H1 (cell line): ENCODE measurements around the gene LBP. TPM values are rescaled to one million over a fixed set of nuclear protein-coding genes. Genes with fewer than 3 reads are reported as not detected.

Experiments
- CTCF ChIA-PET: fragments of 300-600 bp; sonication (Branson Sonifier 250); formaldehyde crosslinking; loops from one replicate; lab custom pipeline; 2021; ENCODE audit not compliant: partially characterized antibody; lab: Charles Lee
- POLR2A ChIA-PET: fragments of 300-600 bp; sonication (Branson Sonifier 250); formaldehyde crosslinking; loops from one replicate; lab custom pipeline; 2021; ENCODE audit warnings: inconsistent platforms; ENCODE audit not compliant: partially characterized antibody; lab: Charles Lee
- DNase-seq, 2 experiments: peaks; one replicate each; pipeline versions ENCODE4 v3.0.0 to v3.0.0-alpha.2; 2010 to 2022; ENCODE audit warnings: low spot score in 2 of 2, low read depth in 1 of 2, mixed read lengths in 1 of 2
- FAIRE-seq: peaks from 2 replicates; lab custom pipeline; 2011; peaks lifted over from hg19 to GRCh38; lab: Jason Lieb, UNC
- H2AFZ ChIP-seq: 2 replicates; pipeline ENCODE4 v1.8.1; 2012; ENCODE audit warnings: low read length, inconsistent platforms
- H2AK5ac ChIP-seq: 2 replicates; pipeline ENCODE4 v1.6.1; 2013; ENCODE audit warnings: low read depth, low read length
- H2BK120ac ChIP-seq: replicated peaks from 2 replicates; pipeline ENCODE3; 2013; ENCODE audit warnings: low read depth, low read length, inconsistent platforms
- H2BK12ac ChIP-seq: 2 replicates; pipeline ENCODE4 v1.6.1; 2013; ENCODE audit warnings: low read depth, low read length
- H2BK15ac ChIP-seq: 2 replicates; pipeline ENCODE4 v1.6.1; 2013; ENCODE audit warnings: low read length
- H2BK20ac ChIP-seq: 2 replicates; pipeline ENCODE4 v1.6.1; 2013; ENCODE audit warnings: low read length
- H2BK5ac ChIP-seq: 2 replicates; pipeline ENCODE4 v1.6.1; 2013; ENCODE audit warnings: low read depth, low read length
- H3K14ac ChIP-seq: 2 replicates; pipeline ENCODE4 v1.6.1; 2013; ENCODE audit warnings: inconsistent platforms; ENCODE audit not compliant: insufficient read length
- H3K18ac ChIP-seq: 2 replicates; pipeline ENCODE4 v1.6.1; 2013; ENCODE audit warnings: low read length; ENCODE audit errors: extremely low read depth
- H3K23ac ChIP-seq: 2 replicates; pipeline ENCODE4 v1.6.1; 2013; ENCODE audit warnings: inconsistent platforms; ENCODE audit not compliant: insufficient read length
- H3K23me2 ChIP-seq: 2 replicates; pipeline ENCODE4 v1.6.1; 2013; ENCODE audit warnings: low read depth, low read length
- H3K27ac ChIP-seq: 2 replicates; pipeline ENCODE4 v1.6.1; 2011; ENCODE audit warnings: low read depth, low read length, inconsistent platforms
- H3K27me3 ChIP-seq, 4 experiments: replicated peaks in 1 of 4; 1 replicate in 1 of 4; 2 replicates in 3 of 4; pipeline versions ENCODE4 v1.6.1 to v1.8.1; 2011 to 2013; ENCODE audit warnings: low read length in 3 of 4, mild to moderate bottlenecking in 3 of 4, inconsistent platforms in 2 of 4, mixed read lengths in 2 of 4, moderate library complexity in 1 of 4; ENCODE audit not compliant: control insufficient read depth in 3 of 4, insufficient read depth in 3 of 4; ENCODE audit errors: extremely low read depth in 1 of 4
- H3K36me3 ChIP-seq, 4 experiments: 2 replicates each; pipeline versions ENCODE4 v1.6.1 to v1.8.1; 2011 to 2013; ENCODE audit warnings: mild to moderate bottlenecking in 4 of 4, low read length in 3 of 4, moderate library complexity in 2 of 4, control low read depth in 1 of 4, inconsistent platforms in 1 of 4; ENCODE audit not compliant: insufficient read depth in 4 of 4, control insufficient read depth in 2 of 4
- H3K4ac ChIP-seq: replicated peaks from 2 replicates; pipeline ENCODE3; 2013; ENCODE audit warnings: low read length, low read depth, mixed read lengths, inconsistent platforms; ENCODE audit not compliant: insufficient read length
- H3K4me1 ChIP-seq, 4 experiments: replicated peaks in 1 of 4; 1 replicate in 1 of 4; 2 replicates in 3 of 4; pipeline versions ENCODE4 v1.6.1 to v1.8.1; 2011 to 2013; ENCODE audit warnings: low read length in 3 of 4, inconsistent platforms in 2 of 4, mixed read lengths in 1 of 4; ENCODE audit not compliant: insufficient read depth in 4 of 4, control insufficient read depth in 3 of 4
- H3K4me2 ChIP-seq, 2 experiments: 2 replicates each; pipeline versions ENCODE4 v1.6.1 to v1.8.1; 2011 to 2013; ENCODE audit warnings: low read depth in 2 of 2, low read length in 2 of 2, control low read depth in 1 of 2, inconsistent platforms in 1 of 2, mild to moderate bottlenecking in 1 of 2; ENCODE audit not compliant: insufficient read depth in 1 of 2
- H3K4me3 ChIP-seq, 4 experiments: fragments of 200-600, 300-600 bp in 1 of 4; sonication (generic), shearing (Covaris generic), sonication (Bioruptor Twin) in 1 of 4; 2 replicates each; pipeline versions ENCODE4 v1.5.1 to v1.8.1; 2011 to 2016; ENCODE audit warnings: low read length in 4 of 4, low read depth in 3 of 4, control low read depth in 2 of 4, inconsistent platforms in 2 of 4, mild to moderate bottlenecking in 2 of 4, mixed read lengths in 1 of 4, moderate library complexity in 1 of 4; ENCODE audit not compliant: insufficient read depth in 2 of 4; ENCODE audit errors: extremely low read depth in 1 of 4
- H3K56ac ChIP-seq: replicated peaks from 2 replicates; pipeline ENCODE3; 2013; ENCODE audit warnings: low read depth, mild to moderate bottlenecking, mixed read lengths, low read length, inconsistent platforms; ENCODE audit not compliant: insufficient read length
- H3K79me1 ChIP-seq: 2 replicates; pipeline ENCODE4 v1.6.1; 2013; ENCODE audit warnings: low read depth, low read length, control low read depth
- H3K79me2 ChIP-seq, 2 experiments: 2 replicates each; pipeline versions ENCODE4 v1.6.1 to v1.8.1; 2012 to 2013; ENCODE audit warnings: low read length in 2 of 2, mild to moderate bottlenecking in 2 of 2, inconsistent platforms in 1 of 2; ENCODE audit not compliant: insufficient read depth in 2 of 2, control insufficient read depth in 1 of 2
- H3K9ac ChIP-seq, 4 experiments: replicated peaks in 1 of 4; 1 replicate in 1 of 4; 2 replicates in 3 of 4; pipeline versions ENCODE4 v1.6.1 to v1.8.1; 2011 to 2013; ENCODE audit warnings: low read depth in 3 of 4, low read length in 3 of 4, control low read depth in 2 of 4, mild to moderate bottlenecking in 2 of 4, moderate library complexity in 2 of 4, inconsistent platforms in 1 of 4; ENCODE audit errors: extremely low read depth in 1 of 4
- H3K9me3 ChIP-seq, 2 experiments: 2 replicates each; pipeline versions ENCODE4 v1.6.1 to v1.8.1; 2012 to 2013; ENCODE audit warnings: mild to moderate bottlenecking in 2 of 2, moderate library complexity in 2 of 2, control low read depth in 1 of 2, inconsistent platforms in 1 of 2, low read depth in 1 of 2, low read length in 1 of 2, mixed read lengths in 1 of 2; ENCODE audit not compliant: insufficient read depth in 2 of 2
- H4K20me1 ChIP-seq, 2 experiments: replicated peaks in 1 of 2; 2 replicates each; pipeline versions ENCODE3 to v1.8.1; 2011 to 2013; ENCODE audit warnings: inconsistent platforms in 2 of 2, low read length in 2 of 2, mild to moderate bottlenecking in 1 of 2; ENCODE audit not compliant: insufficient read depth in 2 of 2, control insufficient read depth in 1 of 2
- H4K5ac ChIP-seq: 2 replicates; pipeline ENCODE4 v1.6.1; 2013; ENCODE audit warnings: low read length, low read depth, mixed read lengths, inconsistent platforms; ENCODE audit not compliant: insufficient read length
- H4K8ac ChIP-seq: 2 replicates; pipeline ENCODE4 v1.8.0; 2013; ENCODE audit warnings: mild to moderate bottlenecking, moderate library complexity, low read length, inconsistent platforms; ENCODE audit not compliant: insufficient read depth; ENCODE audit errors: extremely low read depth
- H4K91ac ChIP-seq: replicated peaks from 2 replicates; pipeline ENCODE3; 2013; ENCODE audit warnings: low read length, mixed read lengths, inconsistent platforms; ENCODE audit not compliant: insufficient read length
- KDM1A ChIP-seq: fragments of 200-600, 300-600 bp; sonication (generic); IDR thresholded peaks from 2 replicates; pipeline ENCODE4 v1.7.1; 2016; ENCODE audit warnings: mild to moderate bottlenecking, low read length, borderline replicate concordance
- WGBS, 2 experiments: shearing (Covaris generic) in 1 of 2; methylation state at CpG; one replicate each; pipeline versions ENCODE4 v1.1.6 to v1.1.7; 2013 to 2015; ENCODE audit warnings: low lambda C conversion rate in 2 of 2, mixed read lengths in 2 of 2, inconsistent platforms in 1 of 2, low coverage in 1 of 2, missing lambda C conversion rate in 1 of 2; ENCODE audit not compliant: insufficient replicate concordance in 2 of 2, insufficient coverage in 1 of 2, insufficient read length in 1 of 2; ENCODE audit errors: extremely low coverage in 1 of 2, missing lambda C conversion rate in 1 of 2; 5-methylcytosine and 5-hydroxymethylcytosine counted together
- polyA plus RNA-seq, 7 experiments: library from polyadenylated mRNA; depleted of rRNA in 3 of 7; stranded (reverse) in 5 of 7; unstranded in 2 of 7; fragments of >200 nt in 5 of 7; fragments of 200-250 nt in 2 of 7; gene quantifications; 1 replicate in 5 of 7; 2 replicates in 1 of 7; 4 replicates in 1 of 7; pipeline versions ENCODE4 v1.2.1 to v1.2.3, GENCODE V29; 2011 to 2013; ENCODE audit warnings: missing spikeins in 2 of 7, mixed read lengths in 2 of 7
- total RNA-seq: library from RNA; stranded (reverse); fragmentation: NEBNext Ultra II Directional; extraction: Animal tissue kit (Norgen Biotek cat#: 25700); gene quantifications from 2 replicates; pipeline ENCODE4 v1.2.1, GENCODE V29; 2021

LBP gene
- total and polyA plus RNA-seq, 2 of the 8 experiments (the other 6 are each of a cell fraction or from before 2014, with no cell fraction given), result 0.60 to 0.63 TPM

DNA sequence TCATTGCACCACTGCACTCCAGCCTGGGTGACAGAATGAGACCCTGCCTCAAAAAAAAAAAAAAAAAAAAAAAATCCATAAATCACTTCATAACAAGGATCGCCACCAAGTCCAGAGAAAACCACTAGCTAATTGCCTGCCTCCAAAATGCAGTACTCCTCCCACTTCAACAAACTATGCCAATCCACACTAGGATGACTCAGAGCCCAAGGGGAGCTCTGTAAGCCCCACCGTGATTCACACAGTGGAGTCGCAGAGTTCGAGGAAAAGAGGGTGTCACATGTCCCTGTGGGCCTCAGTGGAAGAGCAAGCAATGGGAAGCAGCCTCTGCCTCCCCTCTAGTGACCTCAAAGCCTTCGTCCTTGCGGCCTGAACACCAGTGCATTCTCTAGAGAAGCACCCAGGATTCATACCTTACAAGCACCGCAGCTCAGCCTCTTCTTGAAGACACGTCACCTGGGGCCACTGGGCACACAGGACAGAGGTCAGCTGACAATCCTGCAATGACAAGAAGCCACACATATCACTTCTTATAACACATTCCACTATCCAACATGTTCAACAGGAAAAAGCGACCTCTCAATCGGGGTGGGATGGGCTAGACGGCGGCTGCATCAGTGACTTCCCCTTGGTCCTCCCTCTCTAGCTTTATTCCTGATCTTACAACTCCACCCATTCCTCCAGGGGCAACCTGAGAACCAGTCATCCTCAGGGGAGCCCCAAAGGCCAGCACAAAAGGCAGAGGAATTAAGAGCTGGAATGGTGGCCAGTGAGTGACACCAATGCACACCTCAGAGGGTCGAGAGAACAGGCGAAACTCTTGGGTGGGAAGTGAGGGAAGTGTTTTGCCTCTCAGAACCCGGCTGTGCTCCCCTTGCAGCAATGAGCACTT is 80.0 kb downstream of the LBP start:
- Histone ChIP-seq H3K18ac (no peak overlapping the region), H3K4me3 (no peak overlapping the region), H3K4me2 (no peak overlapping the region), H3K4ac (no peak overlapping the region), H3K9ac (no peak overlapping the region), H3K14ac (no peak overlapping the region), H2BK15ac (no peak overlapping the region), H2BK12ac (no peak overlapping the region), H4K20me1 (peaks cover 33 to 53% of the 10 kb centered on the region in 2 experiments), H3K27me3 (no peaks in the 10 kb centered on the region), H3K23me2 (no peaks in the 10 kb centered on the region; the same call in 1 of the 2 replicates), H2BK120ac (no peak overlapping the region), H3K79me2 (peaks cover 6 to 72% of the 10 kb centered on the region in 2 experiments; a peak in 3 of 4 replicates), H4K91ac (no peak overlapping the region), H3K4me1 (no peaks in the 10 kb centered on the region; a peak in 1 of 7 replicates), H4K8ac (no peak overlapping the region), H3K23ac (no peak overlapping the region), H2BK20ac (no peak overlapping the region), H2AFZ (no peak overlapping the region), H3K27ac (no peak overlapping the region), H2BK5ac (no peak overlapping the region), H3K79me1 (peaks cover 31% of the 10 kb centered on the region), H2AK5ac (no peak overlapping the region), H3K56ac (no peak overlapping the region), H4K5ac (no peak overlapping the region), H3K9me3 (no peaks in the 10 kb centered on the region), H3K36me3 (peaks cover 78 to 100% (median 95%) of the 10 kb centered on the region in 4 experiments)
- CTCF ChIA-PET, result interaction anchor here (0.6 to 3.5 kb wide), 7 partner anchors 8 to 1602 kb away, joined by 3 to 15 read pairs (median 3); partner anchors contain the start of gene SNHG17
- WGBS, 2 experiments, result 86% methylated on average over 13 of the region's 15 CpGs; no CpG with 5 or more reads in 1 of the 2 experiments
- POLR2A ChIA-PET, result interaction anchor here (0.8 to 17.6 kb wide), 8 partner anchors 3 to 203 kb away, joined by 3 to 420 read pairs (median 4); partner anchors contain the start of gene SNHG17
- DNase-seq (no peak), FAIRE-seq (no peak)
- no peak for TF ChIP-seq KDM1A
